ENCODE data around the gene LMTK2.

The LMTK2 gene

DNA sequence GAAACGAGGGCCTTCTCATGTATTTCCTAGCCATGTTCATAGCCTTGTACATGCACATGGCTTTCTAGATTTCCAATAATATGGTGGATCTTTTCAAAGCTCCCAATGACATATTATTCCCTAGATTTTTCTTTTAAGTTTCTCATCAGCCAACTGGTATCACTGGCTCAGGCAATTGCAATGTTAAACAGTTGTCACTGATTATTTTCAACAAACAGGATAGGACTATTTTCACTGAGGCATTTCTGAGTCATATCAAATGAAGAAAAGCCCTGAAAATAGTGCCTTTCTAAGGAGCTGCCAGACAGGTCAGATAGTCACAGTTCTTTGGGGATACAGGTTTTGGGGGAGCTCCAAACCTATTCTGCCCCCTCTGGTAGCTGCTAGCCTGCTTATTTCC lies 4.5 kb upstream of the LMTK2 start:
- H3K9me3 ChIP-seq (ENCODE audit: control extremely low read depth in 1 of 5, control insufficient read depth in 4 of 5, insufficient read depth in 2 of 5, low read depth in 1 of 5, low read length in 4 of 5): peaks cover 0 to 27% (median 5%) of the 10 kb centered on the region in 5 experiments
- CTCF ChIA-PET: interaction anchor here (1.4 to 1.7 kb wide), 2 partner anchors 64 to 66 kb away, joined by 8 to 9 read pairs; no protein-coding TSS in a partner anchor
- H3K4me1 ChIP-seq (ENCODE audit: control extremely low read depth in 1 of 4, control insufficient read depth in 4 of 4, insufficient read depth in 4 of 4, low read length in 3 of 4): no peaks in the 10 kb centered on the region
- H3K27ac ChIP-seq (ENCODE audit: insufficient read depth in 1 of 2, low read depth in 1 of 2, low read length in 2 of 2, poor library complexity in 1 of 2, severe bottlenecking in 2 of 2): no peak overlapping the region
- no peak overlapping the region for H3K4me3 ChIP-seq (ENCODE audit: control insufficient read depth in 1 of 7, extremely low read depth in 1 of 7, insufficient read depth in 4 of 7, low read depth in 2 of 7, low read length in 6 of 7)
- WGBS (ENCODE audit: insufficient coverage): 78% methylated on average over 1 of the region's 1 CpG
- DNase-seq: no peak
- H3K36me3 ChIP-seq (ENCODE audit: control insufficient read depth in 4 of 4, insufficient read depth in 4 of 4, low read length in 3 of 4): no peaks in the 10 kb centered on the region
- POLR2A ChIA-PET: no interaction called here
- H3K27me3 ChIP-seq (replicated peaks in 2 of 5; ENCODE audit: control insufficient read depth in 4 of 5, insufficient read depth in 5 of 5, low read length in 4 of 5): peaks cover 0 to 3% (median 0%) of the 10 kb centered on the region in 5 experiments

DNA sequence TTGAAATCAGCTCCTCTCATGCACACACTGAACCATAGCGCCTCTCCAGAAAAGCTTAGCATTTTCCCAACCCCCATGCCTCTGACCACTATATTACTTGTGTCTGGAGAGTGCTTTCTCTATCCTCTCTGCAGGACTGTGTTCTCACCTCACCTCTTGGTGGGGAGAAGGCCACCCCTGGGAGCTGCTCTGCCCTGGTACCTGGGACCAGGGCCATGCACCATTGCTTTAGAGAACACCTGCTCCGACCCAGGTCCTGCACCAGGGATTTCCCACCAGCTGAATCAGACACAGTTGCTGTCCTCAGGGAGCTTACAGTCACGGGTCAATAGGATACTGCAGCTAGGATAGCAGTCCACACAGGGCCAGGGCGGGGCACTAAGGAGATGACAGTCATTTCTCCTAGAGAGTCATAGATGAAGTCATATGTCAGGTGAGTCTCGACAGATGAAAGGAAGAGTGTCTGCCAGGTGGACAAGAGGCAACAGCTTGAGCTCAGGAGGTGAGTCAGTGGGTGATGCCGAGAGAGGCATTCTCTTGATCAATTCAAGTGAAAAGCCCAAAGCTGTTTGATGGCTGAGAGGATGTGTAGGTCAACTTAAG lies 619 bp upstream of the LMTK2 start:
- peaks cover 0 to 3% (median 0%) of the 10 kb centered on the region in 5 experiments for H3K27me3 ChIP-seq (replicated peaks in 2 of 5; ENCODE audit: control insufficient read depth in 4 of 5, insufficient read depth in 5 of 5, low read length in 4 of 5)
- peaks cover 3 to 11% (median 7%) of the 10 kb centered on the region in 4 experiments for H3K4me1 ChIP-seq (ENCODE audit: control extremely low read depth in 1 of 4, control insufficient read depth in 4 of 4, insufficient read depth in 4 of 4, low read length in 3 of 4)
- no peak for DNase-seq
- 88% methylated on average over 6 of the region's 6 CpGs for WGBS (ENCODE audit: insufficient coverage)
- peak overlapping the region in 1 of 7 experiments; percentile 97 for H3K4me3 ChIP-seq (ENCODE audit: control insufficient read depth in 1 of 7, extremely low read depth in 1 of 7, insufficient read depth in 4 of 7, low read depth in 2 of 7, low read length in 6 of 7)
- ChIA-PET POLR2A (no interaction called here), CTCF (interaction anchor here (0.8 to 3.7 kb wide), 11 partner anchors 9 to 84 kb away, joined by 3 to 100 read pairs (median 5); no protein-coding TSS in a partner anchor)
- peaks cover 0 to 9% (median 4%) of the 10 kb centered on the region in 5 experiments for H3K9me3 ChIP-seq (ENCODE audit: control extremely low read depth in 1 of 5, control insufficient read depth in 4 of 5, insufficient read depth in 2 of 5, low read depth in 1 of 5, low read length in 4 of 5)
- no peak overlapping the region for H3K27ac ChIP-seq (ENCODE audit: insufficient read depth in 1 of 2, low read depth in 1 of 2, low read length in 2 of 2, poor library complexity in 1 of 2, severe bottlenecking in 2 of 2)
- no peaks in the 10 kb centered on the region for H3K36me3 ChIP-seq (ENCODE audit: control insufficient read depth in 4 of 4, insufficient read depth in 4 of 4, low read length in 3 of 4)

DNA sequence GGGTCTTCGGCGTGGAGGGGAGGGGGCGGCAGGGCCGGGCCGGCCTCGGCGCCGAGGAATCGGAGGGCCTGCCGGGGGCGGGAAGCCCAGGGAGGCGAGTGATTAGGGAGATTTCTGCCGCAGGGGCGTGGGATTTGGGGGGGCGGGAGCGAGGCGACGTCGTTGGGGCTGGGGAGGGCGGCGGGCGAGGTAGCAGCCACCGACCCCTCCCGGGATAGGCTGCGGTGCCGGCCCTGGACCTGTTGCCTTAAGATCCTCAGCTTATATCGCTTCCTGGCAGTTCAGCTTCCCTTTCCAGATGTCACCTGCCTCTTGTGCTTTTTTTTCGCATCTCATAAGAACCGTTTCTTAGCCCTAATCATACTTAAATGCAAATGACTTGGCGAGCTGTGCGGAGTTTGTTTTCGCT lies 655 bp downstream of the LMTK2 start:
- Histone ChIP-seq H3K27ac (ENCODE audit: insufficient read depth in 1 of 2, low read depth in 1 of 2, low read length in 2 of 2, poor library complexity in 1 of 2, severe bottlenecking in 2 of 2) (no peak overlapping the region), H3K4me1 (ENCODE audit: control extremely low read depth in 1 of 4, control insufficient read depth in 4 of 4, insufficient read depth in 4 of 4, low read length in 3 of 4) (peaks cover 3 to 11% (median 7%) of the 10 kb centered on the region in 4 experiments), H3K36me3 (ENCODE audit: control insufficient read depth in 4 of 4, insufficient read depth in 4 of 4, low read length in 3 of 4) (no peaks in the 10 kb centered on the region), H3K4me3 (ENCODE audit: control insufficient read depth in 1 of 7, extremely low read depth in 1 of 7, insufficient read depth in 4 of 7, low read depth in 2 of 7, low read length in 6 of 7) (peak overlapping the region; percentile 82 to 98 (median 92)), H3K9me3 (ENCODE audit: control extremely low read depth in 1 of 5, control insufficient read depth in 4 of 5, insufficient read depth in 2 of 5, low read depth in 1 of 5, low read length in 4 of 5) (peaks cover 0 to 5% (median 0%) of the 10 kb centered on the region in 5 experiments), H3K27me3 (replicated peaks in 2 of 5; ENCODE audit: control insufficient read depth in 4 of 5, insufficient read depth in 5 of 5, low read length in 4 of 5) (peaks cover 0 to 3% (median 0%) of the 10 kb centered on the region in 5 experiments)
- ChIA-PET POLR2A (no interaction called here), CTCF (interaction anchor here (0.7 to 6.4 kb wide), 4 partner anchors 13 to 61 kb away, joined by 4 to 73 read pairs (median 11); no protein-coding TSS in a partner anchor)
- peak; percentile 37 to 74 (median 62) for DNase-seq
- WGBS (ENCODE audit: insufficient coverage): 0% methylated on average over 20 of the region's 32 CpGs

DNA sequence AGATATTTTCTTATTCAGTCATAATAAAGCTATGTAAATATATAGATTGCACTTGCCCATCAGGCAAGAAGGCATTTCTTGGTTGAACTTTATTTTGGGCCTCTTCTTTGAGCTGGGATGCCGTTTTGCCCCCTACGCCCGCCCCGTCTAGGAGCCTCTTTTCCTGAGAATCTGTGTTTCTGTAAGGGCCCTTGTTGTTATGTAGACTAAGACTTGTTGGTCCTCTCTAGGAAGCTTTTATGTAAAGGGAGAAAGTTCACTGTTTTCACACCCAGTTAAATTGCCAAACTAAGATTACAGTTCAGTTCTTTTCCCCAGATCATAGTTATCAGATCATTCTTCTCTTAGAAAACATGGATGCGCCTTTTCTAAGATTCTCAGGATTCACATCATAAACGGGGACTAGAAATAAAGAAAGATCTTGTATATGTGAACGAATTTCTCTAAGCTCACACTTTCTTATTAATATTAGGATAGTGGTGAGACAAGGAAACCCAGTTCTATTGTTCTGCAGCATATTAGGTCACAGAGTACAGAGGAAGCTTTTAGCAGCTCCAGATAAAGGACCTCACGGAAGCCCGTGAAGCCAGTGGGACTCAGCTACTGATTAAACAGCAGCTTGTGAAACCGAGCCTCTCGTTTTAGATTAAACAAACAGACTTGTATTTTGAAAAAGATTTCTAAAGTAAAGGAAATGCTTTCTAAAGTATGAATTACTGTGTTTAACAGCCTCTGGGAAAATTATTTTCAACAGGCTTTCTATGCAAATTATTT lies 3.8 kb downstream of the LMTK2 start:
- DNase-seq: peak in 2 of 3 donors; percentile 20 to 47
- H3K36me3 ChIP-seq (ENCODE audit: control insufficient read depth in 4 of 4, insufficient read depth in 4 of 4, low read length in 3 of 4): peaks cover 0 to 2% (median 0%) of the 10 kb centered on the region in 4 experiments
- H3K9me3 ChIP-seq (ENCODE audit: control extremely low read depth in 1 of 5, control insufficient read depth in 4 of 5, insufficient read depth in 2 of 5, low read depth in 1 of 5, low read length in 4 of 5): peaks cover 0 to 3% (median 0%) of the 10 kb centered on the region in 5 experiments
- peaks cover 3 to 11% (median 7%) of the 10 kb centered on the region in 4 experiments for H3K4me1 ChIP-seq (ENCODE audit: control extremely low read depth in 1 of 4, control insufficient read depth in 4 of 4, insufficient read depth in 4 of 4, low read length in 3 of 4)
- ChIA-PET POLR2A (no interaction called here), CTCF (interaction anchor here (0.6 to 6.4 kb wide), 9 partner anchors 9 to 968 kb away, joined by 3 to 73 read pairs (median 4); no protein-coding TSS in a partner anchor)
- 70% methylated on average over 7 of the region's 11 CpGs for WGBS (ENCODE audit: insufficient coverage)
- H3K27me3 ChIP-seq (replicated peaks in 2 of 5; ENCODE audit: control insufficient read depth in 4 of 5, insufficient read depth in 5 of 5, low read length in 4 of 5): peaks cover 0 to 3% (median 0%) of the 10 kb centered on the region in 5 experiments
- no peak overlapping the region for H3K4me3 ChIP-seq (ENCODE audit: control insufficient read depth in 1 of 7, extremely low read depth in 1 of 7, insufficient read depth in 4 of 7, low read depth in 2 of 7, low read length in 6 of 7)
- no peak overlapping the region for H3K27ac ChIP-seq (ENCODE audit: insufficient read depth in 1 of 2, low read depth in 1 of 2, low read length in 2 of 2, poor library complexity in 1 of 2, severe bottlenecking in 2 of 2)

DNA sequence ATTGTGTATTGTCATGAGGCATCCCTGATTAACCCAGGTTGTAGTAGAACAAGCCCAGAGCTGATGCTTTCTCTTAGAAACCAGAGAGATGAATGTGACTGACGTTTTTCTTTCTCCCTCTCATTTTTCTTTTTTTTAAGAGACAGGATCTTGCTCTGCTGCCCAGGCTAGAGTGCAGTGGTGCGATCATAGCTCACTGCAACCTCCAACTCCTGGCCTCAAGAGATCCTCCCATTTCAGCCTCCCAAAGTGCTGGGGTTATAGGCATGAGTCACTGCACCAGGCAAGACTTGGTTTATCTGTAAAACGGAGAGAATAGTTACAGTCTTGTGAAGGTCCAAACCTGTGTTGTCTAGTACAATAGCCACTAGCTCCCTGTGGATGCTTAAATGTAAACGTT lies 5.4 kb downstream of the LMTK2 start:
- CTCF ChIA-PET: interaction anchor here (0.6 to 6.4 kb wide), 7 partner anchors 7 to 974 kb away, joined by 3 to 73 read pairs (median 4); no protein-coding TSS in a partner anchor
- Histone ChIP-seq H3K27me3 (replicated peaks in 2 of 5; ENCODE audit: control insufficient read depth in 4 of 5, insufficient read depth in 5 of 5, low read length in 4 of 5) (no peaks in the 10 kb centered on the region), H3K4me1 (ENCODE audit: control extremely low read depth in 1 of 4, control insufficient read depth in 4 of 4, insufficient read depth in 4 of 4, low read length in 3 of 4) (peaks cover 3 to 11% (median 7%) of the 10 kb centered on the region in 4 experiments), H3K36me3 (ENCODE audit: control insufficient read depth in 4 of 4, insufficient read depth in 4 of 4, low read length in 3 of 4) (peaks cover 0 to 2% (median 0%) of the 10 kb centered on the region in 4 experiments), H3K4me3 (ENCODE audit: control insufficient read depth in 1 of 7, extremely low read depth in 1 of 7, insufficient read depth in 4 of 7, low read depth in 2 of 7, low read length in 6 of 7) (no peak overlapping the region), H3K9me3 (ENCODE audit: control extremely low read depth in 1 of 5, control insufficient read depth in 4 of 5, insufficient read depth in 2 of 5, low read depth in 1 of 5, low read length in 4 of 5) (peaks cover 0 to 3% (median 0%) of the 10 kb centered on the region in 5 experiments), H3K27ac (ENCODE audit: insufficient read depth in 1 of 2, low read depth in 1 of 2, low read length in 2 of 2, poor library complexity in 1 of 2, severe bottlenecking in 2 of 2) (no peak overlapping the region)
- DNase-seq: no peak
- WGBS (ENCODE audit: insufficient coverage): 96% methylated on average over 4 of the region's 4 CpGs
- POLR2A ChIA-PET: no interaction called here

DNA sequence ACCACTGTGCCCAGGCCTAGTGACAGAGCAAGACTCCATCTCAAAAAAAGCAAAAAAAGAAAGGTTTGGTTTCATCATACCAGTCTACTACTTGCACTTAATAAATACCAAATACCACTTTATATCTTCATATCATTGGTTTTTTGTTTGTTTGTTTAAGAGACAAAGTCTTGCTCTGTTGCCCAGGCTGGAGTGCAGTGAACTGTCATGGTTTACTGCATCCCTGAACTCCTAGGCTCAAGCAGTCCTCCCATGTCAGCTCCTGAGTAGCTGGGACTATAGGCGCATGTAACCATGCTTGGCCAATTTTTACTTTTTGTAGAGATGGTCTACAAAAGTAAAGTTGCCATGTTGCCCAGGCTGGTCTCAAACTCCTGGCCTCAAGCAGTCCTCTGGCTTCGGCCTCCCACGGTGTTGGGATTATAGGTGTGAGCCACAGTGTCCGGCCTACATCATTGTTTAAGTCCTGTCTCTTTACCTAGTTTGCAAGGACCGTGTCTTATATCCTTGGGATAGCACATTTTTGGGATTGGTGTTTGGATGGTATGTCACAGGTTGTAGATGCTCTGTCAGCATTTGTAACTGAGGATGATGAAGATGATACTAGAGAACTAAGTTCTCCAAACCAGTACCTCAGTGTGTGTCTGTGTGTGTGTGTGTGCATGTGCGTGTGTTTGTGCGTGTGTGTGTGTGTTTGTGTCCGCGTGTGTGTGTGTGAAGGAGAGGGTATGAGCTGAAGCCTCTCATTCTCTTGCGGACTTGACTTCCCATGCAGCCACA lies 9.3 kb downstream of the LMTK2 start:
- POLR2A ChIA-PET: no interaction called here
- 94% methylated on average over 5 of the region's 10 CpGs for WGBS (ENCODE audit: insufficient coverage)

More for the DNA sequence above, 9.3 kb downstream of the LMTK2 start:
- CTCF ChIA-PET: interaction anchor here (1.0 to 1.9 kb wide), 2 partner anchors 10 kb away, joined by 3 to 6 read pairs; partner anchors contain the start of gene LMTK2
- no peak for DNase-seq
- Histone ChIP-seq H3K4me1 (ENCODE audit: control extremely low read depth in 1 of 4, control insufficient read depth in 4 of 4, insufficient read depth in 4 of 4, low read length in 3 of 4) (peaks cover 0 to 10% (median 5%) of the 10 kb centered on the region in 4 experiments), H3K27me3 (replicated peaks in 2 of 5; ENCODE audit: control insufficient read depth in 4 of 5, insufficient read depth in 5 of 5, low read length in 4 of 5) (no peaks in the 10 kb centered on the region), H3K4me3 (ENCODE audit: control insufficient read depth in 1 of 7, extremely low read depth in 1 of 7, insufficient read depth in 4 of 7, low read depth in 2 of 7, low read length in 6 of 7) (no peak overlapping the region), H3K9me3 (ENCODE audit: control extremely low read depth in 1 of 5, control insufficient read depth in 4 of 5, insufficient read depth in 2 of 5, low read depth in 1 of 5, low read length in 4 of 5) (peaks cover 0 to 3% (median 0%) of the 10 kb centered on the region in 5 experiments), H3K27ac (ENCODE audit: insufficient read depth in 1 of 2, low read depth in 1 of 2, low read length in 2 of 2, poor library complexity in 1 of 2, severe bottlenecking in 2 of 2) (no peak overlapping the region), H3K36me3 (ENCODE audit: control insufficient read depth in 4 of 4, insufficient read depth in 4 of 4, low read length in 3 of 4) (peaks cover 0 to 2% (median 0%) of the 10 kb centered on the region in 4 experiments)
